Measurements from ENCODE around the gene ZNF230. TPM values are rescaled to one million over a fixed set of nuclear protein-coding genes. Genes with fewer than 3 reads are reported as not detected.

Gene ZNF230
- total and polyA plus RNA-seq, 4 donors, result 0.75 to 6.0 (median 3.4) TPM

DNA sequence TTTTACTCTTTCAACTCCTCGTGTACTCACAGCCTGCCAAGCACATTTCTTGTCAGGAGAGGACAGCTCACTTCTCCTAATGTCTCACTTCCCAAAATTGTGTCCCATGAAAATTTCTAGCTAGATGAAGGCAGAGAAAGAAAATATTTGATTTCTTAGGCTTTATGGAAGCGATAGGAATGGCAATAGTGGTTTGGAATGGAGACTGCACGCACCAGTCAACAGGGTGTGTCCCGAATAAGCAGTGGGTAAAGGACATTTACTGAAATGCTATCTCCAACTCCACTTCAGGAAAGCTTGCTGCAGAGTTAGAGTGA lies 22.1 kb downstream of the ZNF230 start:
- H3K9me3 ChIP-seq (ENCODE audit: control insufficient read depth, low read length), result peaks cover 10% of the 10 kb centered on the region
- no peak for DNase-seq
- H3K4me3 ChIP-seq (ENCODE audit: low read length in 2 of 2), result peak overlapping the region; percentile 92
- no peaks in the 10 kb centered on the region for H3K4me1 ChIP-seq (ENCODE audit: control insufficient read depth in 1 of 2, insufficient read depth in 2 of 2, low read length in 2 of 2)
- H3K27ac ChIP-seq (ENCODE audit: low read depth in 1 of 2, low read length in 2 of 2), result no peak overlapping the region
- no peaks in the 10 kb centered on the region for H3K27me3 ChIP-seq (ENCODE audit: control insufficient read depth in 1 of 2, insufficient read depth in 2 of 2, low read length in 1 of 2)
- peaks cover 14 to 20% of the 10 kb centered on the region in 2 donors for H3K36me3 ChIP-seq (ENCODE audit: control insufficient read depth in 1 of 2, insufficient read depth in 2 of 2, low read length in 1 of 2)
- 34 to 36% methylated on average over 4 of the region's 4 CpGs for WGBS, 2 donors
- no peak for ATAC-seq (ENCODE audit: low FRiP score)
- intact Hi-C loops (cut with DNase I), result loop anchor here in 1 of 2 donors (2.0 kb wide), 1 partner anchor 26 kb away; no protein-coding TSS in a partner anchor

DNA sequence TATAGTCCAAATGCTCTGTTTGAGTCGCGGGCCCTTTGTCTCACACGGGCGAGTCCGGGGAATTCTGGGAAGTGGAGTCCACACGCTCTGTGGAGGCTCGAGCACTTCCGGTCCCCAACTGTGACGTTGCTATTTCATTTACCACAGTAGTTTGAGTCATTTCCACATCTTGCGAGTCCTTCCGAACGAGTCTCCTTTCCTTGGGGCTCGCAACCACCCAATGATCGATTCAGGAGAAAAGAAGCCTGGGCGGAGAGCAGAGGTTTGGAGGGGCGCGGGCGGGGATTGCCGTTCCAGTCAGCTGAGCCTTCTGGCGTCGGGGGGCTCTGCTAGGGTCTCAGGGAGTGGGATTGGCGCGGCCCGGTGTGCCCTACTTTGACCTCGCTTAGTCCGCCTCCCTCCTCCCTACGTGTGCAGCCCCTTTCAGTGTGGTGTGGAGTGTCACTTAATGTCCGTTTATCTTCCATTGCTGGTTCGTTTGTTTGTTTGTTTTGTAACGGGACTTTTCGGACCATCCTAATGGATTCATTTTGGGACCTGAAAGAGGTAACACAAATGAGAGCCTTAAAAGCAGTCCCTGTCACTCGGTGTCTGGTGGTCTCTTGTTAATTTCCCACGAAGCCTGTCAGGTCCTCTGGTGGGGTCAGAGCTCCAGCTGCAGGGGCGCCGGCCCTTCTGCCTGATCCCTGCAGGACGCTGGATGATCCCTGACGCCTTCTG lies 22.6 kb downstream of the ZNF230 start, which contains the start of gene ZNF222:
TSS of gene ZNF222 (plus strand) at position 163 of the 720 bp plus-strand sequence. CDS start at position 221, 58 bp downstream.
- ATAC-seq (ENCODE audit: low FRiP score) (peak; percentile 92), DNase-seq (peak; percentile 92 to 93)
- peaks cover 11% of the 10 kb centered on the region for H3K9me3 ChIP-seq (ENCODE audit: control insufficient read depth, low read length)
- H3K27me3 ChIP-seq (ENCODE audit: control insufficient read depth in 1 of 2, insufficient read depth in 2 of 2, low read length in 1 of 2), result no peaks in the 10 kb centered on the region
- H3K4me3 ChIP-seq (ENCODE audit: low read length in 2 of 2), result peak within 1 kb of the TSS; percentile 92
- intact Hi-C loops (cut with DNase I), result loop anchor here in 1 of 2 donors (2.0 kb wide), 1 partner anchor 25 kb away; no protein-coding TSS in a partner anchor
- WGBS, 2 donors, result 1% methylated on average over 36 to 37 of the region's 37 CpGs
- H3K4me1 ChIP-seq (ENCODE audit: control insufficient read depth in 1 of 2, insufficient read depth in 2 of 2, low read length in 2 of 2), result no peaks in the 10 kb centered on the region
- H3K27ac ChIP-seq (ENCODE audit: low read depth in 1 of 2, low read length in 2 of 2), result peak within 1 kb of the TSS in 1 of 2 donors; percentile 26
- peaks cover 14 to 20% of the 10 kb centered on the region in 2 donors for H3K36me3 ChIP-seq (ENCODE audit: control insufficient read depth in 1 of 2, insufficient read depth in 2 of 2, low read length in 1 of 2)

DNA sequence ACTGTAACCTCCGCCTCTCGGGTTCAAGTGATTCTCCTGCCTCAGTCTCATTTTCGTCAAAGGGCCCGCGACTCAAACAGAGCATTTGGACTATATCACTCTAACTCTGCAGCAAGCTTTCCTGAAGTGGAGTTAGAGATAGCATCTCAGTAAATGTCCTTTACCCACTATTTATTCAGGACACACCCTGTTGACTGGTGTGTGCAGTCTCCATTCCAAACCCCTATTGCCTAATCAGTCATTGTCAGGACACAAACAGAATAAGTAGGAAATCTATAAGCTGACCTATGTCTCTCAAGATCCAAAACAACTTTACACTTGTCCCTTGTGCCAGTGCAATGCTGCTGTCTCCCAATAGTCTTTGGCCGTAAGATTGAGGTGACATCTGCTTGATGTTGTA lies 23.9 kb downstream of the ZNF230 start:
- H3K27ac ChIP-seq (ENCODE audit: low read depth in 1 of 2, low read length in 2 of 2), result no peak overlapping the region
- no peak overlapping the region for H3K4me3 ChIP-seq (ENCODE audit: low read length in 2 of 2)
- peaks cover 18 to 26% of the 10 kb centered on the region in 2 donors for H3K36me3 ChIP-seq (ENCODE audit: control insufficient read depth in 1 of 2, insufficient read depth in 2 of 2, low read length in 1 of 2)
- intact Hi-C loops (cut with DNase I), result no loop called here
- WGBS, 2 donors, result 96 to 97% methylated on average over 6 of the region's 6 CpGs
- no peak for DNase-seq
- H3K27me3 ChIP-seq (ENCODE audit: control insufficient read depth in 1 of 2, insufficient read depth in 2 of 2, low read length in 1 of 2), result no peaks in the 10 kb centered on the region
- no peaks in the 10 kb centered on the region for H3K4me1 ChIP-seq (ENCODE audit: control insufficient read depth in 1 of 2, insufficient read depth in 2 of 2, low read length in 2 of 2)
- no peak for ATAC-seq (ENCODE audit: low FRiP score)
- H3K9me3 ChIP-seq (ENCODE audit: control insufficient read depth, low read length), result peaks cover 19% of the 10 kb centered on the region

DNA sequence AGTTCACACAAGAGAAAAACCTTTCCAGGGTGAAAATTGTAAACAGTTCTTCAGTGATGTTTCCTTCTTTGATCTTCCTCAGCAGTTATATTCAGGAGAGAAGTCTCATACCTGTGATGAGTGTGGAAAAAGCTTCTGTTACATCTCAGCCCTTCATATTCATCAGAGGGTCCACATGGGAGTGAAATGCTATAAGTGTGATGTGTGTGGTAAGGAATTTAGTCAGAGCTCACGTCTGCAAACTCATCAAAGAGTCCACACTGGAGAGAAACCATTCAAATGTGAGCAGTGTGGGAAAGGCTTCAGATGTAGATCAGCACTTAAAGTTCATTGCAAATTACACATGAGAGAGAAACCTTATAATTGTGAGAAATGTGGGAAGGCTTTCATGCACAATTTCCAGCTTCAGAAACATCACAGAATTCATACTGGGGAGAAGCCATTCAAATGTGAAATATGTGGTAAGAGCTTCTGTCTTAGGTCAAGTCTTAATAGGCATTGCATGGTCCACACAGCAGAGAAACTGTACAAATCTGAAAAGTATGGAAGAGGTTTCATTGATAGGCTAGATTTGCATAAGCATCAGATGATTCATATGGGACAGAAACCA lies 29.3 kb downstream of the ZNF230 start:
- H3K4me1 ChIP-seq (ENCODE audit: control insufficient read depth in 1 of 2, insufficient read depth in 2 of 2, low read length in 2 of 2), result no peaks in the 10 kb centered on the region
- WGBS, 2 donors, result 94 to 96% methylated on average over 1 of the region's 1 CpG
- peaks cover 21 to 30% of the 10 kb centered on the region in 2 donors for H3K36me3 ChIP-seq (ENCODE audit: control insufficient read depth in 1 of 2, insufficient read depth in 2 of 2, low read length in 1 of 2)
- DNase-seq, result no peak
- H3K4me3 ChIP-seq (ENCODE audit: low read length in 2 of 2), result no peak overlapping the region
- intact Hi-C loops (cut with DNase I), result no loop called here
- no peak for ATAC-seq (ENCODE audit: low FRiP score)
- peaks cover 35% of the 10 kb centered on the region for H3K9me3 ChIP-seq (ENCODE audit: control insufficient read depth, low read length)
- no peak overlapping the region for H3K27ac ChIP-seq (ENCODE audit: low read depth in 1 of 2, low read length in 2 of 2)
- H3K27me3 ChIP-seq (ENCODE audit: control insufficient read depth in 1 of 2, insufficient read depth in 2 of 2, low read length in 1 of 2), result no peaks in the 10 kb centered on the region

DNA sequence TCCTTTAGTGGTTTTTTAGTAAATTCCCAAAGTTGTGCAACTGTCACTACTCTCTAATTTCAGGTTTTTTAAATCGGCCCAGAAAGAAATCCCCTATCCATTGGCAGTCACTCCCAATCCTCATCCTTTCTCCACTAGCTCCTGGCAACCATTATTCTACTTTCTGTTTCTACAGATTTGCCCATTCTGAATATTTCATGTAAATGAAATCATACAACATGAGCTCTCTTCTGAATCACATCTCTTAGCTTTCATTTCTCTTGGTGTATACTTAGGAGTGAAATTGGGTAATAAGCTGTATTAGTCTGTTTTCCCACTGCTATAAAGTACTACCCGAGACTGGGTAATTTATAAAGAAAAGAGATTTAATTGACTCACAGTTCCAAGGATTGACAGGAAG lies 39.4 kb downstream of the ZNF230 start:
- intact Hi-C loops (cut with DNase I), result no loop called here
- H3K4me1 ChIP-seq (ENCODE audit: control insufficient read depth in 1 of 2, insufficient read depth in 2 of 2, low read length in 2 of 2), result no peaks in the 10 kb centered on the region
- H3K9me3 ChIP-seq (ENCODE audit: control insufficient read depth, low read length), result peaks cover 2% of the 10 kb centered on the region
- WGBS, 2 donors, result 74 to 76% methylated on average over 2 of the region's 2 CpGs
- H3K4me3 ChIP-seq (ENCODE audit: low read length in 2 of 2), result no peak overlapping the region
- no peaks in the 10 kb centered on the region for H3K36me3 ChIP-seq (ENCODE audit: control insufficient read depth in 1 of 2, insufficient read depth in 2 of 2, low read length in 1 of 2)
- no peak overlapping the region for H3K27ac ChIP-seq (ENCODE audit: low read depth in 1 of 2, low read length in 2 of 2)
- no peak for ATAC-seq (ENCODE audit: low FRiP score)
- DNase-seq, result no peak
- H3K27me3 ChIP-seq (ENCODE audit: control insufficient read depth in 1 of 2, insufficient read depth in 2 of 2, low read length in 1 of 2), result no peaks in the 10 kb centered on the region

DNA sequence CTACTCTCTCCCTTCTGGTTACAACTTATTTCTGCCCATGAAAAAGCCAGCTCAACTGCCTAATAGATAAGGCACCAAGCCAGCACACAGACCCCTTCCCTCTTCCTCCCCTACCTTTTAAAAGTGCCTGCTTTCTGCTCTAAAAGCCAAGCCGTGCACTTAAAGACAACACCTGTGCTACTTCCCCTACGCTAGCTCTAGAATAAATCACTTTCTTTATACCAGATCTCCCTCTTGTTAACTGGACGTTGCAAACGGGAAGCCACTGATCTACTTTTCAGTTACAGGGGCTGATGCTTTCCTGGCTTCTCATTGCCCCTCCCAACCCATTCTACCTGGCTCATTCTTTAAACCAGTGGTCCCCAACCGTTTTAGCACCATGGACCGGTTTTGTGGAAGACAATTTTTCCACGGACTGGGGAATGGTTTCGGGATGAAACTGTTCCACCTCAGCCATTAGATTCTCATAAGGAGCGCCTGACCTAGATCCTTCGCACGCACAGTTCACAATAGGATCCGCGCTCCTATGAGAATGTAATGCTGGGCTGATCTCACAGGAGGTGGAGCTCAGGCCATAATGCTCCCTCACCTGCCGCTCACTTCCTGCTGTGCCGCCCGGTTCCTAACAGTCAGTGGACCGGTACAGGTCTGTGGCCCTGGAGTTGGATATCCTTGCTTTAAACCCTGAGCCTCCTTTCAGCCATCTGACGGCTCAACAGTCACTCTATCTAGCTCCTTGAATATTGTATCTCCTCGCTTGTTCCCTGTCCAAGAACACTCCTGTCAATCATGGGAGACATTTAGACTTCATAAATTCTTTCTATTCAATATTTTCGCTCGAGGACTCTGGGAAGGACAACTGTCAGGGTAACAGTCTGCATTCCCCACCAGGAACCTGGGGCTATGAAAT lies 48.2 kb downstream of the ZNF230 start:
- H3K9me3 ChIP-seq (ENCODE audit: control insufficient read depth, low read length), result peaks cover 2% of the 10 kb centered on the region
- ATAC-seq (ENCODE audit: low FRiP score), result peak; percentile 24
- H3K27ac ChIP-seq (ENCODE audit: low read depth in 1 of 2, low read length in 2 of 2), result peak overlapping the region in 1 of 2 donors; percentile 42
- intact Hi-C loops (cut with DNase I), result loop anchor here (2.0 to 5.0 kb wide), 2 partner anchors 26 to 49 kb away; partner anchors contain the start of genes ZNF222 (in 1 of the 2) and ZNF230 (in 1 of the 2)
- 10% methylated on average over 21 of the region's 21 CpGs for WGBS, 2 donors
- H3K27me3 ChIP-seq (ENCODE audit: control insufficient read depth in 1 of 2, insufficient read depth in 2 of 2, low read length in 1 of 2), result no peaks in the 10 kb centered on the region
- peak overlapping the region; percentile 54 to 74 for H3K4me3 ChIP-seq (ENCODE audit: low read length in 2 of 2)
- H3K36me3 ChIP-seq (ENCODE audit: control insufficient read depth in 1 of 2, insufficient read depth in 2 of 2, low read length in 1 of 2), result peaks cover 0 to 1% of the 10 kb centered on the region in 2 donors
- DNase-seq, result no peak
- H3K4me1 ChIP-seq (ENCODE audit: control insufficient read depth in 1 of 2, insufficient read depth in 2 of 2, low read length in 2 of 2), result peaks cover 0 to 2% of the 10 kb centered on the region in 2 donors

DNA sequence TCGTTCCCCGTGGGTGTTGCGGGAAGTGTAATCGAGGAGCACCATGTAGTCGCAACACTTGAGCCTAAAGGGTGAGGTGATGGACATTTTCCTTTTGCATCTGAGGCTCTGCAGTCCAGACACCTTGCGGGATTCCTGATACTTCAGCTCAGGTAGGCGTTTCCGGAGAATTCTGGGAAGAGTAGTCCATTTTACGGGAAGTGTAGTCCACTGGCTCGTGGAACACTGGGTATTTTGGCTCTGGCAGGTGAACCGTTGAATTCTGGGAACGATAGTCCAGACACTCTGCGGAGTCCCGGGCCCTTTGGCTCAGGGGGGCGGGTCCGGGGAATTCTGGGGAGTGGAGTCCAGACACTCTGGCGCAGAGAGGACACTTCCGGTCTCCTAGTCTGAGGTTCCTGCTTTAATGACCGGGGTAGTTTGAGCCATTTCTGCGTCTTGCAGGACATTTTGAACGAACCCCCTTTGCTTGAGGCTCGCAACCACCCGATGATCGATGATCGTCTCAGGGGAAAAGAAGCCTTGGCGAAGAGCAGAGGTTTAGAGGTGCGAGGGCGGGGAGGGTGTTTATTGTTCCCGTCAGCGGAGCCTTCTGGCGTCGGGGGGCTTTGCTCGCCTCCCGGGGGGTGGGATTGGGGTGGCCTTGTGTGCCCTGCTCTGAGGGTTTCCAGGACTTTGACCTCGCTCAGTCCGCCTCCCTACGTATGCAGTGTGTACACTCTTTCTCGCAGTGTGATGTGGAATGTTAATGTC lies 49.1 kb downstream of the ZNF230 start, which contains the start of gene ZNF223:
TSS of gene ZNF223 (plus strand) at position 387 of the 753 bp plus-strand sequence. CDS start 3,141 bp downstream, outside the sequence.
- intact Hi-C loops (cut with DNase I), result loop anchor here (2.0 to 5.0 kb wide), 2 partner anchors 27 to 50 kb away; partner anchors contain the start of genes ZNF222 (in 1 of the 2) and ZNF230 (in 1 of the 2)
- ATAC-seq (ENCODE audit: low FRiP score) (peak; percentile 99), DNase-seq (peak; percentile 96 to 97)
- peaks cover 0 to 2% of the 10 kb centered on the region in 2 donors for H3K4me1 ChIP-seq (ENCODE audit: control insufficient read depth in 1 of 2, insufficient read depth in 2 of 2, low read length in 2 of 2)
- 1% methylated on average over 38 of the region's 38 CpGs for WGBS, 2 donors
- H3K36me3 ChIP-seq (ENCODE audit: control insufficient read depth in 1 of 2, insufficient read depth in 2 of 2, low read length in 1 of 2), result peaks cover 0 to 2% of the 10 kb centered on the region in 2 donors
- H3K27ac ChIP-seq (ENCODE audit: low read depth in 1 of 2, low read length in 2 of 2), result peak within 1 kb of the TSS in 1 of 2 donors; percentile 42
- no peaks in the 10 kb centered on the region for H3K27me3 ChIP-seq (ENCODE audit: control insufficient read depth in 1 of 2, insufficient read depth in 2 of 2, low read length in 1 of 2)
- peaks cover 2% of the 10 kb centered on the region for H3K9me3 ChIP-seq (ENCODE audit: control insufficient read depth, low read length)
- peak within 1 kb of the TSS; percentile 54 to 83 for H3K4me3 ChIP-seq (ENCODE audit: low read length in 2 of 2)
